HG02798 (cell line): ENCODE measurements around the gene SLC1A7.

Source experiments
- ATAC-seq: cut with Tn5 transposase; IDR thresholded peaks from one replicate; pipeline ENCODE4 v1.9.1; 2021; ENCODE audit warnings: mild to moderate bottlenecking; ENCODE audit not compliant: unreplicated experiment, poor library complexity

SLC1A7 gene

DNA sequence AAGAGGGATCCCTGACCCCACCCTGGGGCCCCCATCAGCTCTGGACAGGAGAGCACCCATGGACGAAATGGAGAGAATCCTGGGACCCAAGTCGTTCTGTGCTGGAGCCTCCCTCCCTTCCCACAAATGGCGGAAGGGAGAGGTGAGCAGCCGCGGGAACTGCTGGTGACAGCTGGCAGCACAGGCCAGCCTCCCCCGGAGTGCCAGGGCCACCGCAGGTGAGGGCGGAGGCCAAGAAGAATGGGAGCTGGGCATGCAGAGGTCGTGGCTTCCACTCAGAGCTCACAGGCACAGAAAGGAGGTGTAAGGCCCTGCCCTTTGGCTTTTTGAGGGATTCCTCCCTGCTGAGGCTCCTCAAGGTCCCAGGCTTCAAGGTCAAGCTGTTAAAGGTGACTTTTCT, 24.6 kb downstream of the SLC1A7 start:
- no peak for ATAC-seq

DNA sequence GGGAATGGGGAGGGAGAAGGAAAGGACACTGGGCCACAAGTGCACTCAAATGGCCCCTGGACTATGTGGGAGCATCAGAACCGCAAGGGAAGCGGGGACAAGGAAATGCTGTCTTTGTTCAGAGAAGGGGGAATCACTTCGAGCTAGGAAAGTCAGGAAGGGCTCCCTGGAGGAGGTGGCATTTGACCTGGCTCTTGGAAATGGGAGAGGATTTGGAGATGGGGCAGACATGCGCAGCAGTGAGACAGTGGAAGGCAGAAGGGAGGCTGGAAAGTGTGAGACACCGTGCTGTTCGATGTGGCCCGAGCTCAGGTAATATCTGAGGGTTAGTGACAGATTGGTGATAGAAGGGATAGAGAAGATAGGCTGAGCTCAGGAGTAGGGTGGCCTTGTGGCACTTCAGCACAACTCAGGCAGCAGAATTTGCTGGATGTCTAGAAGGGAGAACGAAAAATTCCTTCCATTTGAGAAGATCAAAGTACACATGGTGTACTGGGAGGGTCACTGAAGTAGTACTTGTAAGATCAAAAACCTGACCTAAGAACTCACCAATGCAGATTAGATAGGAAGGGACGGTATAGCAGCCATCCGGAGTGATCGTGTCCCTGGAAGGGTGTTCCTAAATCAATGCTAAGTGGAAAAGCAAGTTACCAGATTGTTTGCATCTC, 25.4 kb downstream of the SLC1A7 start:
- no peak for ATAC-seq

DNA sequence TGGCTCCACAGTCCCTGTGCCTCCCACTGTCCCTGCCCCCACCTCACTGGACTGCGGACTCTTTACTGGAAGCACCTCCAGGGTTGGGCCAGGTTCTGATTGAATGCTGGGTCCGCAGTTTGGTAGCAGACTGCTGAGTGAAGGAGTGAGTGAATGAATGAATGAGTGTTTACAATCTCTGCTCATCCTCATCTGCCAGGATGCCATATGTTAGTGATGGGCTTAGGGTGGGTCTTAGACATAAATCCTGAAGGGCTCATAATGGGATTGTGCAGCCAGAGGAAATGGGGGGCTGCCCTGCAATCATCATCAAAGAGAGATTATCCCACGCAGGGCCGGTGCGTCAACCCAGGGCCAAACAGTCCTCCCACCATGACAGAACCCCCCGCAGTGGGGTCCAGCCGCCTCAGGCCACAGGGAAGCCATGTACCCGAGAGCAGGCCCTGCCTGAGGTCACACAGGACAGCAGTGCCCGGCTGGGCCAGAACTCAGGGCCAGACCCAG, 26.1 kb downstream of the SLC1A7 start:
- ATAC-seq, result no peak

DNA sequence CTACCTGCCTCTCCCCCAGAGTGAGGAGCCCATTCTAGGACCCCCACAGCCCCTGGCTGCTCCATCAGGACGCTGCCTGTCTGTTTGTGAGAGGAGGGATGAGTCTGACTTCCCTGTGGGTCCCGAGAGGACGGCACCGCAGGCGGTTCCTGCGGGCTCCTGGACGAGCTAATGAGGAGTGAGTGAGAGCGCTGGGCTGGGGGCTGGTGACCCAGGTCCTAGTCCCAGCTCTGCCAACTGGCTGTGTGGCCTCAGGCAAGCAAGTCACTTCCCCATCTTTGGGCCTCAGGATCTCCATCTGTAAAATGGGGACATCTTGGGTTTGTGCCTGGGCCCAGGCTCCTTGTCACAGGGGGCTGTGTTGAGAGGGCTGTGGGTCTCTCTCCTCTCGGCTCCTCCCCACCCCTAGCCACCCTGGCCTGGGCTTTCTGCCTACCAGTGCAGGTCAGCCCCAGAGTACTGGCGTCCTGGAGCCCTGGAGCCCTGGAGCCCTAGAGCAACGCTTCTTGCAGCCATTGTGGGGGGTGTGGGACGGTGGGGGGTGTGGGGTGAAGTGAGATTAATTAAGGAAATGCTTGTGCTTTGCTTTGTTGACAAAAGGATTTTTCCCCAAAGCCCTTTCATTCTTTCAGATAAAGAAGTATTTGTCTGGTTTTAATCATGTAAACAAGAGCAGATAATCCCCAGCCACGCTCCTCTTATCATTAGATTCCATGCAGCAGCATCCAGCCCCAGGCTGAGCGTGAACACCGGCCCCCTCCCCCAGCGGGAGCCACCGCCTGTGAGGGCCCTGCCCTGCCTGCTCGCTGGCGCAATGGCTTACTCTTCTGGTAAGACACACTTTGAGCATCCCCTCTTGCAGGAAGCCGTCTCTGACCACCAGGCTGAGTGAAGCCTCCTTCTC, 26.8 kb downstream of the SLC1A7 start:
- no peak for ATAC-seq

DNA sequence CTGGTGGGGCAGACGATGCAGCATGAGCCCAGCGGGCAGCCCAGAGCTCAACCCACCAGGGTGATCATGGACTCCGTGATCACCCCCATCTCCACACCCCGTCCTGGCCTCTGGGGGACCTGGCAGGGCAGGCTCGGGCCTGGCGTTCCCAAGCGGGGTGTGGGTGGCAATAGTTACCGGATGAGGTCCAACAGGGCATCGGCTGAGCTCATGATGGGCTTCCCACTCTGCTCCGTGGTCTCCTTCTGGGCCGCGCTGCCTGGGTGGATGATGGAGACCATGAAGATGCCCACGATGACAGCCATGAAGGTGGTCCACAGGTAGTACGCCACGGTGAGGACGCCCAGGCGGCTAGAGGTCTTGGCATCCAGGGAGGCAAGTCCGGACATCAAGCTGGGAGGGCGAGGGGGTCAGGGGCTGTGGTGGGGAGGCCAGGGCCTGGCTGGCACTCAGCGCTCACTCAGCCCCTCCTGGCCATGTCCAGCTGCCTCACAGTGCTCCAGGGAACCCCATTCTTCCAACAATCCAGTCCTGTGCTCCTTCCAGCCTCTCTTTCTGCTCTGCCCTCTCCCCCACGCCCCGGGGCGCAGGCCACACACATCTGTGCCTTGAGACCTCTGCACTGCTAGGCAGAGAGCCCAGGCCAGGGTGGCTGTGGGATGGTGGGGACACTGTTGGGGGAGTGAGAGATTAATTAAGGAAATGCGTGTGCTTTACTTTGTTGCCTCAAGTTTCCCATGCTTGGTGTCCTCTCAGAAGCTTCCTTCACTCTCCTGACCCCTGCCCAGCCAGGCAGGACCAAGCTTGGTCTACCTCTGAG, 27.6 kb downstream of the SLC1A7 start:
- no peak for ATAC-seq

DNA sequence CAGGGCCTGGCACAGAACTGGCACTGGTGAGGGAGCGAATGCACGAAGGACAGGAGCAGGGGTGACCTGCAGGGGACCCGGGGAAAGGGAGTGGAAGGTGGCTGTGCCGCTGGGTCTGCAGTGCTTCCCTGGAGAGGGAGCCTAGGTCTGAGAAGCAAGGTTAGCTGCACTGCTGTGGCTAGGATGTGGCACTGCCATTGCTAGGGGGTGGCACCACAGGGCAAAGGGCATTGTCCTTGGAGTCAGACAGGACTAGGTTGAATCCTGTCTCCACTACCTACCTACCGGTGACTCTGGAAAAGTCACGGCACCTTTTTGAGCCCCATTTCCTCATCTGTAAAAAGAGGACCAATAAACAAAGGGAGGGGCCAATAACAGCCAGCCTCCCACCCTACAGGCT, 28.3 kb downstream of the SLC1A7 start:
- ATAC-seq, result no peak

DNA sequence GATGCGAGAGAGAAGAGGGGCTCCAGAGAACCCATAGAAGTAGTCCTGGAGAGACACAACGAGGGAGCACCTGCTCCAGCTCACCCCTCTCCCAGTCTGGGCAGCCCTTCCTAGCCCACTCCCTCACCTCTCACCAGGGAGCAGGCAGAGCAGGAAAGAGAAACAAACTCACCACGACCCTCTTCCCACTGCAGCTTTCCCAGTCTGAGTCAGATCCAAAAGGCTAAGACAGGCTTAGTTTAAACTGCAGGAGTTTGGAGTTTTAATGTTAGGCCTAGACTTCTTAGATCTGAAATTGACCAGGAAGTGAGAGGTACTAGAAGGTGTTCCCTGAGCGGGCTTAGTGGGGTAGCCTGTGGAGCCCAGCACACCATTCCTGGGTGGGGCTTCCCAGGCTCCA, 29.6 kb downstream of the SLC1A7 start:
- ATAC-seq, result no peak

DNA sequence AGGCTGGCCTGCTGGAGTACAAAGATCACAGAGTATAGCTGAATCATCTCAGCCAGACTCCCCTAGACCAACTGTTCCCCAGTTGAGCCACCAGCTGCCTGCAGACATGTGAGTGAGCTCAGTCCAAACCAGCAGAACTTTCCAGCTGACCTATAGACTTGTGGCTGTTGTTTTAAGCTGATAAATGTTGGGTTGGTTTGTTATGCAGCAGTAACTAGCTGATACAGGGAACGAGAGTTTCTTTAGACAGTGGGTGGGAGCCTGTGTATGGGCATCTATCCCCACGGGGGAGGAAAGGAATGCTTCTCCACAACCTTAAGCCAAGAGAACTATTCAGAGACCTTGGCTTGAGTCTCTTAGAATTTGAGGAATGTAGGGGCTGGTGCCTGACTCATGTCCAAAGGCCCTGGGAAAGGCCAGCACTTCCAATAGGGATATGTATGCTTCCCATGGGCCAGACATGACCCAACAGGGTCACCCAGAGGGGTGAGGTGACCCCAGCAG, 30.1 kb downstream of the SLC1A7 start:
- ATAC-seq, result no peak

DNA sequence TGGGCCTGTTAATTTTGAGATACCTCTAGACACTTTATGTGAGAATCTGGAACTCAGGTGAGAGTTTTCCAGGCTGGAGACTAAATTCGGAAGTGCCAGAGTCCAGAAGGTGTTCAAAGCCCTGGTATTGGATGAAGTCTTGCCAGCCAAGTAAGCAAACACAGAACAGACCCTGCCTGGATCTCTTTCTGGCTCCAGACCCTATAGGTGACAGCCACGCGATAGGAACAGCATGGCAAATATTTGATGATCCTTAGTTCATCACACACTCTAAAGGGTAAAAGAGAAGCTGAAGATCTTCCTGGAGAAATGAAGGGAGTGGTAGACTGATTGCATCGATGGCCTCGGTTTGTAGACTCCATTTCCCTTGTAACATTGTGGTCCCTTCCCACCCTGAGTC, 30.7 kb downstream of the SLC1A7 start:
- ATAC-seq, result no peak

DNA sequence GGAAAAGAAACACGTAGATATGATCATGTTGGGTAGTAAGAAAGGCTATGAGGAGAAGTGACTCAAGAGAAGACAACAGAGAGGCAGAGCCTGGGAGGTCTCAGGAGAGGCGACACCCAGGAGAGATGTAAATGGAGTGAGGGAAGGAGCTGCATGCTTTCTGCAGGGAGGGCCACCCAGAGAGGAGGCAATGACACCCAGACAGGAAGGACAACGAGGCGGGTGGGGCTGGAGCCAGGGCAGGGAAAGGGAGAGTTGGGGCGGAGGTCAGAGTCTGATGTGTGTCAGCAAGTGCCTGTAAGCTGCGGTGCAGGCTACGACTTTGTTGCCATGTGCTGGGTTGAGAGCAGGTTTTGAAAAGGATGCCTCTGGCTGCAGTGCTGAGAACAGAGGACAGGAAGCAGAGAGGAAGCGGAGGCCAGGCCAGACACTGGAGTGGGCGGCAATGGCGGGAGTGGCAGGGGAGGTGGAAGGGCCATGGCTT, 31.3 kb downstream of the SLC1A7 start:
- no peak for ATAC-seq

DNA sequence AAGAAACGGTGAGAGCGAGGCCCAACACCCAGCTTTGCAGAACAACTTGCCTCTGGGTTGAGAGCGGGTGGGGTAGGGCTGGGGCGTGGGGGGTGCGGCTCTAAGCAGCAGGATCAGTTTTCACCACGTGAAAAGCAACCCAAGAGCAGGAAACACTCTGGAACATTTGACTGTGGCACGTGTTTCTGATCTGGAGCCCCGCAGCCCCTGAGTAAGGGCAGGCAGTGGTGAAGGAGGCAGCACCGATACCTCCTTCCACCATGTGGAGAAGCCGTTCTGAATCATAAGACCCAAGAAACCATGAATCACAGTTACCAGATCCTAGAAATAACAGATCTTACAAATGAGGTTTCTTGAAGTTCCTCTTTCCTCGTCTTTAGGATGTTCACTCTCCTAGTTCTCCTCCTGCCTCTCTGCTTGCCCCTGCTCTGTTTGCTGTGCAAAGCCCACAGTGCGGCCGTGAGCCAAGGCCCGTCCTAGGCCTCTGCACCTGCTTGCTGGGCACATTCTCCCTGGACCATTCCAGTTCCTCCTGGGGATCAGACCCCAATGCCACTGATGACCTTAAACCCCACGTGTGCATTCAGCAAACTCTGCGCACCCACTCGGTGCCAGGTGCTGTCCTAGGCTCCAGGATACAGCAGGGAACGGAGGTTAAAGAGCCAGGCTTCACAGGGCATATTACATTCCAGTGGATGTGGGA, 31.9 kb downstream of the SLC1A7 start:
- no peak for ATAC-seq

DNA sequence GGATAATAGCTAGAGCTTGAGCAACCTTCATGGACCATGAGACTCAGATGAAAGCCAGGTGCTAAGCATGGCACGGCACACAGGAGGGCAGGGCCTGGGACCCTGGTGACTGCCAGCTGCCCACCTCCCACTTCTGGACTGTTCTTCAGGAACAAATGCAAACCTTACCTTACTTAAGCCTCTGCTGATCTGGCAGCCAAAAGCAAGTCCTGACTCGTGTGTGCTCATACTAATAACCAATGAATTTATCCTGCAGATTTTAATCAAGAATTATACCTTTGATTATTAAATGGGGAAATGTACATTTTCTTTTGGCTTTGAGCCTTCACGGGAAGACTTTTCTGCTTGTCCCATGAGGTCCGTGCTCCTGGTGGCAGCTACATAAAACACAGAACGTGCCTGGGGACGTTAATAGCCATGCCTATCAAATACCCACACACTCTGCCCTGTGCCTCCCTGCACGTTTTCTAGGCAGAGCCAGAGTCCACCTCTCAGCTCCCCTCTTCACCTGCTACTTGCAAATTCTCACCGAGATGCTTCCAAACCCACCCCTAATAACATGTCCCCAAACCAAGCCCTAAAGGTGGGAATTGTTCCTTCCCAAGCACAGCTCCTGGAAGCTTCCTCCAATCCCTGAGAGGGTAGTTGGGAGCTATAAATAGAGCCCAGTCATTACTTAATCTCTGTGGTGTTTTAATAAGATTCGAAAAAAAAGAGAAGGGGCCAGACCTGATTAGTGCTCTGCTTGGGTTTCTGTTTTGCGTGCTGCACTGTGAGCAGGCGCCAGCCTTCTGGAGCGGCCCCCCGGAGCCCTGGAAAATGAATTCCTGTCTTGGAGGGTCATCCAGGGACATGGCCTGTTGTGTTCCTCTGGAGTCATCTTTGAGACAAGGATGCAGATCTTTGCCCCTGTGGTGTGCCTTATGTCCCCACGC, 33.5 kb downstream of the SLC1A7 start:
- ATAC-seq, result no peak

DNA sequence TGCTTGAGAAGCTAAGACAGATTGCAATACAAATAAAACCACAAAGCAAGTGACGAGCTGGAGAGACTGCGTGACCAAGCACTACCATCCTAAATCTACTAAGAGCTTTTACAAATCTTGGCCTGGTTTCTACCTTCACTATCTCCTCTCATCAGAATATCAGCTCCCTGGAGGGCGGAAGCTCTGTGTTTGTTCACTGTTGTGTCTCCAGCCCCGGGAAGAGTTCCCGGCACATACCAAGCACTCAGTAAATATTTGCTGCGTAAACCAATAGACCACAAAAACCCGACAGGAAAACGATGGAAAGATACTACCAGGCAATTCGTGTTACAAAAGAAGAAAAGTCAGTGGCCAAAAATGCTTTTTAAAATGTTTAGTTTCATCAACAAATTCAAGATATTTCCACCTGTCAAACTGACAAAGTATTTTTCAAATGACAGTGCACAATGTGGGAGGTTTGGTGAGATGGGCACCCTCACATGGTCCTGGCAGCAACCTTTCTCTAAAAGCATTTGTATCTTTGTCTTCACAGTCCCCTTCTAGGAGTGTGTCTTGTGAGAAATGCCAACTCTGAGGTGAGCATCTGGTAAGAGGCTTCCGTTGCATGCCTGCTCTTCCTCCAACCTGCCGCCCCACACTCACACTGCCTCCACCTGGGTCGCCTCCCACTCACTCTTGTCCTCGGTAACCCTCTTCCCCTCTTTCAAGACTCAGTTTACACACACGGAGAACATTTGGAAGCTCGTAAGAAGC, 34.7 kb downstream of the SLC1A7 start:
- no peak for ATAC-seq

DNA sequence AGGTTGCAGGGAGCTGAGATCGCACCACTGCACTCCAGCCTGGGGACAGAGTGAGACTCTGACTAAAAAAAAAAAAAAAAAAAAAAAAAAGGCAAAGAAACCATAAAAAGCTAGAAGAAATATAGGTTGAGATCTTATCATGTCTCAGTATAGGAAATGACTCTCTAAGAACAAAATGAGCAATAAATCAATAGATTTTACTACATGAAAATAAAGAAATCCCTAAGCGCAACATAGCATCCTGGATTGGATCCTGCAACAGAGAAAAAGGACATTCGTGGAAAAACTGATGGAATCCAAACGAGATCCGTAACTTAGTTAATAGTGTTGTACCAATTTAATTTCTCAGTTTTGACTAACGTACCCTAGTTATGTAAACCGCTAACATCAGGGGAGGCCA, 35.3 kb downstream of the SLC1A7 start:
- ATAC-seq, result no peak

DNA sequence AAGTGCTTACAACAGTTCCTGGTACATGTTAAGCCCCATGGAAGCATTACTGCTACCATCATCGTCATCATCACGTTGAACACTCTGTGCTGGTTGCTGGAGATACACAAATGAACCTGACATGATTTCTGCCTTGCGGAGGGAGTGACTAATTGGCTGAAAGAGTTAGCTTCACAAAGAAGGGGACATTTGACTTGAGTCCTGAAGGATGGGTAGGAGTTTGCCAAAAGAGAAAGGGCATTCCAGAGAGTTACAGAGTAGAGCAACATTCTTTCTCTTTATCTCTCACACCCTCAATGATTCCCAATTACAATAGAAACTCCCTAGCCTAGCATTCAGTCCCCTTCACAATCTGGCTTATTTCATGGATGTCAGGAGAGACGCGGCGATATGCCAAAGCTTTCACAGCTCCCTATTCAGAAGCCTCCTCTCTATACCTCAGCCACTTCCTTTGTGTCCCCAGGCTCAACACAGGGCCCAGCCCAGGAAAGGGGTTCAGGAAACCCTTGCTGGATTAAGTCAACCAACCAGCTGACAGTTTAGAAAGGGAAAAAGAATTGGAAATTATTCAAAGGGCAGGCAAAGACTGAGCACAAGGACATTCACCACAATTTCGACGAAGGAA, 38.0 kb downstream of the SLC1A7 start:
- ATAC-seq, result no peak

DNA sequence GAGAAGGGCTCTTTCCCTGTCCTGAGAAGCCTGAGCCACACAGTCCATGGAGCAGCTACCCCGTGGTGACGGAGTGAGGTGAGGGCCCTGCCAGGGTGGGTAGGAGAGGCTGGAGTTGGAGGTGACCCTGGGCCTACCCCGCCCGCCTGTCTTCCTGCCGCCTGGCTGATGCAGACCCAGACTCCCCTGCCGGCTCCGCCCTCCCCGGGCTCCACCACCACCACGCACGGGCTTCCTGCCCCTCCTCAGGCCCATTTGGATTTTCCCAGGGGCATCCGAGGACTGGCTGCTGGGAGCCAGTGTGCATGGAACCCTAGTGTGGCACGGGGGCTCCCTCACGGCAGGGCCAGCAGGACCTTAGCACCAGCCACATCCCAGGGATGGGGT, 47.9 kb downstream of the SLC1A7 start:
- ATAC-seq, result no peak

DNA sequence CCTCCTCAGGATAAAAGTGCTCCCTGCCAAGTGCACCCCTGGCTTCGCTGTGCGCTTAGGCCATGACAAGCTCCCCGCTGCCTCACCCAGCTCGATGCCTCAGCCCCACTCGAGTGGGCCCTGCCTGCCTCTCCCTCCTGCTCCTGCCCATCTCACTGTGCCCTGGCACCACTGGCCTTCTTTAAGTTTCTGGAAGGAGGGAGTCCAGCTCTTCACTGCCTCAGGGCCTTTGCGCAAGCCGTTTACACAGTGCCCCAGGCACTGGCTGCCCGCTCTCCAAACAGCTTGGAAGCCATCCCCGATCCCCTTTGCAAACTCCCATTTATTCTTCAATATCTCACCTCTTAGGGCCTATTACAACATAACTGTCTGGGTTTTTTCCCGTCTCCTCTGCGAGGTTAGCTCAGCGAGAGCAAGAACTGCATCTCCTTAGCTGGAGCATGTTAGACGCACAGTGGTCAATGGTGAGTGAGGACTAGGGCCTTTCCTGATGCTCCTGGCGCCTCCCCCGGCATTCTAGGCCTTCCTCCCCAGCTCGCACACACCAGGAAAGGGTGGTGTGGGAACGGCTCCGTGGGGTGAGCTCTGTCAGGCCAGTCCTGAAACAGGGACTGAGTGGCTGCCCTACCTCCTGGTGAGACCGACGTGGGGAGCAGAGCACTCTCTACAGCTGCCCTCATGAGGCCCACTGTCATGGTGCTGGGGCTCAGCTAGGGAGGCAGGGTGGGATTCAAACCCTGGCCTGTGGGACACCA, 48.5 kb downstream of the SLC1A7 start:
- no peak for ATAC-seq
